AG10803 (cell line): ENCODE results near the gene PBRM1.

Source experiments
- DNase-seq: peaks from one replicate; pipeline ENCODE4 v3.0.0; 2010; ENCODE audit warnings: low read depth
- H3K4me3 ChIP-seq: 2 replicates; pipeline ENCODE4 v1.5.1; 2011; ENCODE audit warnings: mild to moderate bottlenecking, low read length, control low read depth
- TF ChIP-seq, protein P1 (sequence below): conservative IDR thresholded peaks from 2 replicates; pipeline ENCODE4 v1.5.1; 2011; ENCODE audit warnings: mild to moderate bottlenecking, low read length, control low read depth, inconsistent platforms

Gene PBRM1

DNA sequence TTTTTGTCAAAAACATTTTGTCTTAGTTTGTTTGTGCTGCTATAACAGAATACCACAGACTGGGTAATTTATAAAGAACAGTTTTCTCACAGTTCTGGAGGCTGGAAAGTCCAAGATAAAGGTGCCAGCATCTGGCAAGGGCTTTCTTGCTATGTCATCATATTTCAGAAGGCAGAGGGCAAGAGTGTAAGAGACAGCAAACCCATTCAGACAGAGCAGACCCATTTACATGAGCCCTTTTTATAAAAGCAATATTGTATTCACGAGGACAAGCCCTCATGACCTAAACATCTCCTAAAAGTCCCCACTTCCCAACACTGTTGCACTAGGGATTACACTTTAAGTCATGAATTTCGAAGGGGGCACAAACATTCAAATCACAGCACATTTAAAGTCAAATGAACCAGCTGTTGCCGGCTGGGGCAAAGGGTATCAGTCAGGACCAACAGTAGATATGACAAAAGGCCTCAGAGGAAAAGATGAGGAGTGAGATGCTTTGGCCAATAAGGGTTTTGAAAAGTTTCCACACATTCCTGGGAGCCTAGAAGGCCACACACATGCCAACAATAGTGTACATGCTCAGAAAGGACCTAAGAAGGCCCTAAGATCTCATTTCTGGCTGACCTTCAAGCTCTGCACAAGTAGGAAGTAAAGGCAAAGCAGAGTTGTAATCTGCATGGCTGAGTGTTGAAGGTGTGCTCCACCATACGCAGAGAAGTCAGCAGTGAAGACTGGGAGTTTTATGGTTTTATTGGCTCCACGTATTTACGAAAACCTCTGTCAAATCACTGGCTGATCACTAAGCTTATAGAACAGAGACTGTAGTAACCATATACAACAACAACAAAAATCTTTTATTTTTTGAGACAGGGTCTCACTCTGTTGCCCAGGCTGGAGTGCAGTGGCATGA, 111.4 kb downstream of the PBRM1 start:
- TF ChIP-seq, protein P1, sequence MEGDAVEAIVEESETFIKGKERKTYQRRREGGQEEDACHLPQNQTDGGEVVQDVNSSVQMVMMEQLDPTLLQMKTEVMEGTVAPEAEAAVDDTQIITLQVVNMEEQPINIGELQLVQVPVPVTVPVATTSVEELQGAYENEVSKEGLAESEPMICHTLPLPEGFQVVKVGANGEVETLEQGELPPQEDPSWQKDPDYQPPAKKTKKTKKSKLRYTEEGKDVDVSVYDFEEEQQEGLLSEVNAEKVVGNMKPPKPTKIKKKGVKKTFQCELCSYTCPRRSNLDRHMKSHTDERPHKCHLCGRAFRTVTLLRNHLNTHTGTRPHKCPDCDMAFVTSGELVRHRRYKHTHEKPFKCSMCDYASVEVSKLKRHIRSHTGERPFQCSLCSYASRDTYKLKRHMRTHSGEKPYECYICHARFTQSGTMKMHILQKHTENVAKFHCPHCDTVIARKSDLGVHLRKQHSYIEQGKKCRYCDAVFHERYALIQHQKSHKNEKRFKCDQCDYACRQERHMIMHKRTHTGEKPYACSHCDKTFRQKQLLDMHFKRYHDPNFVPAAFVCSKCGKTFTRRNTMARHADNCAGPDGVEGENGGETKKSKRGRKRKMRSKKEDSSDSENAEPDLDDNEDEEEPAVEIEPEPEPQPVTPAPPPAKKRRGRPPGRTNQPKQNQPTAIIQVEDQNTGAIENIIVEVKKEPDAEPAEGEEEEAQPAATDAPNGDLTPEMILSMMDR: no peak
- DNase-seq: peak; percentile 9
- H3K4me3 ChIP-seq: no peak overlapping the region

GRCh38 chr3:52572221-52572620, 113.5 kb downstream of the PBRM1 start:
- no peak for DNase-seq
- H3K4me3 ChIP-seq: no peak overlapping the region
- TF ChIP-seq, protein P1: no peak

DNA sequence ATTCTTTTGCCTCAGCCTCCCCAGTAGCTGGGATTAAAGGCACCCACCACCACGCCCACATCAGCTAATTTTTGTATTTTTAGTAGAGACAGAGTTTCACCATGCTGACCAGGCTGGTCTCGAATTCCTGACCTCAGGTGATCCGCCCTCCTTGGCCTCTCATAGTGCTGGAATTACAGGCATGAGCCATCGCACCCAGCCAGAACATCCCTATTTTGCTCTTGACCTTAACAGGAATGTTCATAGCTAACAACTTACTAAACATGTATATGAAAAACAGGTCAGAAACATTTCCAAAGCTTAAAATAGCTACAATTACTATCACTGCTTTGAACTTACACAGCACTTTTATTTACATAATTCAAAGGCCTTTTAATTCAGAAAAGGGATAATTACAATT, 115.6 kb downstream of the PBRM1 start:
- TF ChIP-seq, protein P1: no peak
- no peak overlapping the region for H3K4me3 ChIP-seq
- peak; percentile 60 for DNase-seq

DNA sequence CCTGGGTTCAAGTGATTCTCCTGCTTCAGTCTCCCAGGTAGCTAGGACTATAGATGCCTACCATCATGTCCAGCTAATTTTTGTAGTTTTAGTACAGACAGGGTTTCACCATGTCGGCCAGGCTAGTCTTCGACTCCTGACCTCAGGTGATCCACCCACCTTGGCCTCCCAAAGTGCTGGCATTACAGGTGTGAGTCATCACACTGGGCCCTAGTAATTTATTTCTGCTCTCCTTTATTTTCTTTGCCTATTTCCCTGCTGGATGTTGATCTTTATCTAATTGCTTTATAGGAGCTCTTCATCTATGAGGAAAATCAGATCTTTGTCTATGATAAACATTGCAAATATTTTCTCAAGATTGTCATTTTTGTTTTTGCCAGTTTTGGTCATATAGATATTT, 117.6 kb downstream of the PBRM1 start:
- H3K4me3 ChIP-seq: no peak overlapping the region
- DNase-seq: no peak
- TF ChIP-seq, protein P1: no peak

DNA sequence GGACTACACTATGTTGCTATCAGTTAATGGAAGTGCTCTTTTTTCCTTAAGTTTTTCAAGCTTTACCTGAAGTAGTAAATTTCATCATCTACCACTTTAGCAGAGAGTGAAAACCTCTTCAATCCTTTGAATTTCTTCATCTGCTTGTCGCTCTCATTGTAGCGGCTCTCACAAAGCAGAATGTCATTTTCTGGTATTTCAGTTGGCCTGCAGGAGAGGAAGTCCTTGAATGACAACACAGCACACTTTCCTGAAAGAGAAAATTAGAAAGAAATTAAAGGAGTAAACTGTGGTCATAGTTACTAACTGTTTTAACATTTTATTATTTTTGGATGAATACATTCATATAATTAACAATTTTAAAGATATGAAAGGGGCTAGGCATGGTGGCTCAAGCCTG, 121.7 kb downstream of the PBRM1 start:
- DNase-seq: no peak
- TF ChIP-seq, protein P1: no peak
- H3K4me3 ChIP-seq: no peak overlapping the region

- H3K4me3 ChIP-seq: no peak overlapping the region
- TF ChIP-seq, protein P1: no peak
- DNase-seq: peak; percentile 41
These were observed 124.5 kb downstream of the PBRM1 start for GRCh38 chr3:52561028-52561747.
